Activated CD4-positive, alpha-beta T cell treated with anti-CD3 and anti-CD28 coated beads, Interleukin-10, Interleukin-2, amounts not matched to agents 100 ng/mL and 50 ng/mL, durations not matched to agents 16 hours and 8 hours (primary cell): Measurements from ENCODE around the gene GPR162.

Source experiments
- DNase-seq: peaks from one replicate; pipeline ENCODE4 v3.0.0-alpha.2; 2020

The GPR162 gene

GRCh38 chr12:6787309-6787708, 34.3 kb upstream of the GPR162 start:
- no peak for DNase-seq

GRCh38 chr12:6788972-6789924, 32.4 kb upstream of the GPR162 start, which contains the start of gene CD4:
TSS of gene CD4 (plus strand) at chr12:6789528. CDS start at chr12:6800139, 10,611 bp downstream.
- peak; percentile 95 for DNase-seq

- DNase-seq: peak; percentile 78
These were observed 31.0 kb upstream of the GPR162 start for GRCh38 chr12:6790496-6791150.

- no peak for DNase-seq
These were observed 29.6 kb upstream of the GPR162 start for GRCh38 chr12:6791931-6792520.

GRCh38 chr12:6792522-6793201, 29.0 kb upstream of the GPR162 start:
- DNase-seq: peak; percentile 64

- no peak for DNase-seq
These were observed 26.5 kb upstream of the GPR162 start for GRCh38 chr12:6795088-6795487.

- no peak for DNase-seq
These were observed 25.0 kb upstream of the GPR162 start for GRCh38 chr12:6796576-6796975.

- DNase-seq: no peak
These were observed 22.5 kb upstream of the GPR162 start for GRCh38 chr12:6799147-6799546.

GRCh38 chr12:6807170-6807569, 14.5 kb upstream of the GPR162 start:
- no peak for DNase-seq

GRCh38 chr12:6809056-6809455, 12.6 kb upstream of the GPR162 start:
- no peak for DNase-seq

GRCh38 chr12:6810758-6811157, 10.9 kb upstream of the GPR162 start:
- no peak for DNase-seq

GRCh38 chr12:6813363-6813762, 8.3 kb upstream of the GPR162 start:
- no peak for DNase-seq

- DNase-seq: no peak
These were observed 5.0 kb upstream of the GPR162 start for GRCh38 chr12:6816598-6816997.

GRCh38 chr12:6817098-6817497, 4.5 kb upstream of the GPR162 start:
- no peak for DNase-seq

- no peak for DNase-seq
These were observed 3.9 kb upstream of the GPR162 start for GRCh38 chr12:6817662-6818157.

GRCh38 chr12:6818222-6818621, 3.4 kb upstream of the GPR162 start:
- DNase-seq: no peak

- DNase-seq: no peak
These were observed 3.0 kb upstream of the GPR162 start for GRCh38 chr12:6818645-6819044.

GRCh38 chr12:6819106-6820030, 2.3 kb upstream of the GPR162 start:
- no peak for DNase-seq

- no peak for DNase-seq
These were observed 1.5 kb upstream of the GPR162 start for GRCh38 chr12:6820166-6820565.

- no peak for DNase-seq
These were observed 960 bp downstream of the GPR162 start for GRCh38 chr12:6822426-6823135.
